Endometrial microvascular endothelial cells (primary cell): ENCODE data around the gene ZNF831. TPM values are rescaled to one million over a fixed set of nuclear protein-coding genes. Genes with fewer than 3 reads are reported as not detected.

ENCODE experiments used
- in situ Hi-C: cut with HindIII; loops from 2 replicates; pipeline ENCODE4 v1.10.0; 2017; ENCODE audit warnings: low sequenced_read_pairs, low pct_unique_long_range_greater_than_20kb; ENCODE audit errors: inconsistent ontology term
- total RNA-seq: library from RNA; depleted of rRNA; stranded (reverse); fragments of >200 nt; gene quantifications from one replicate; pipeline ENCODE4 v1.2.3, GENCODE V29; 2015; ENCODE audit errors: inconsistent ontology term

The ZNF831 gene
- total RNA-seq, 1 donor from 2014 or later, result not detected

DNA sequence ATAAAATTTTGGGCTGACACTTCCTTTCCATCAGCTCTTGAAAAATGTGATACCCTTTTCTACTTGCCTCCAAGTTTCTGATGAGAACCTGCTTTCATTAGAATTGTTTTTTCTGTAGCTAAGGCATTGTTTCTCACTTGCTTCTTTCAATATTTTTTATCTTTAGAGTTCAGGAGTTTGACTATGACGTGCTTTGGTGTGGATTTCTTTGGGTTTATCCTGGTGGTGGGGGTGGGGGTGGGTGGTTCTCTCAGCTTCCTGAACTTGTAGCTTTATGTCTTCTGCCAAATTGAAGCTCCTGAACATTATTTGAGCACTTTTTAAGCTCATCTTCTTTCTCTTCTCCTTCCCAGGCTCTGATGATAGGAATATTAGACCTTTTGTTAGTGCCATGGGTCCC lies 11.4 kb downstream of the ZNF831 start:
- in situ Hi-C loops, result no loop called here

DNA sequence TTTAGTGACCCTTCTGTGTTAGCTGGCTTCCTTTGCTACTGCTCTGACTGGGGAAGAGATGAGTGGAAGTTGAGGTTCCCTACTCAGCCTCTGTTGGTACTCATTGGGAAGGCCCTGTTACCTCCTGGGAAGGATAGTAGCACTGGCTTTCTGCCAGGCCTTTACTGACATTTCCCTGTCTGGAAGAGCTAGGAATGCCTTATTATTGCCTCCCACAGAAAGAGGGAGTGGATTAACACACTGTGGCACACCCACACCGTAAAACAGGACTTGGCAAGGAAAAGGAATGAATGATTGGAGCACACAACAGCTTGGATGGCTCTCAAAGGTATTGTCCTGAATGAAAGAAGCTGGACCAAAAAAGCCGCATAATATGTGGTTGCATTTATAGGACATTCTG lies 12.2 kb downstream of the ZNF831 start:
- in situ Hi-C loops, result no loop called here

DNA sequence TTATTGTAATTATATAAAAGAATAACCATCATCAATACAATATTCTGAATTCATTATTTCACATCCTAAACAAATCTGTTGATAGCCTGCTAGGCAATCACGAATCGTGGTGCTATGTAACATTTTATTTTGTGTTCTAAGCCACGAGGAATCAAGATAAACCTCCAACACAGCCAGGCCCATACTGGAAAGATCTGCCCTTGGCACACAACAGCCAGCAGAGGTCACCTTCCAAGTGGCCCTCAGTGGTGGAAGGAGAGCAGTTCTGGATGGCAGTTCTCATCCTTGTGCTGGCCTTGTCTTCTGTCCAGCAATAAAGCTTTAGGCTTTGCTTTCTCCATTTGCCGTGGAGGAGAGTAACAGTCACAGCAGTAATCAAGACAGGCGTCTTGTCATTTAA lies 13.2 kb downstream of the ZNF831 start:
- in situ Hi-C loops, result no loop called here

DNA sequence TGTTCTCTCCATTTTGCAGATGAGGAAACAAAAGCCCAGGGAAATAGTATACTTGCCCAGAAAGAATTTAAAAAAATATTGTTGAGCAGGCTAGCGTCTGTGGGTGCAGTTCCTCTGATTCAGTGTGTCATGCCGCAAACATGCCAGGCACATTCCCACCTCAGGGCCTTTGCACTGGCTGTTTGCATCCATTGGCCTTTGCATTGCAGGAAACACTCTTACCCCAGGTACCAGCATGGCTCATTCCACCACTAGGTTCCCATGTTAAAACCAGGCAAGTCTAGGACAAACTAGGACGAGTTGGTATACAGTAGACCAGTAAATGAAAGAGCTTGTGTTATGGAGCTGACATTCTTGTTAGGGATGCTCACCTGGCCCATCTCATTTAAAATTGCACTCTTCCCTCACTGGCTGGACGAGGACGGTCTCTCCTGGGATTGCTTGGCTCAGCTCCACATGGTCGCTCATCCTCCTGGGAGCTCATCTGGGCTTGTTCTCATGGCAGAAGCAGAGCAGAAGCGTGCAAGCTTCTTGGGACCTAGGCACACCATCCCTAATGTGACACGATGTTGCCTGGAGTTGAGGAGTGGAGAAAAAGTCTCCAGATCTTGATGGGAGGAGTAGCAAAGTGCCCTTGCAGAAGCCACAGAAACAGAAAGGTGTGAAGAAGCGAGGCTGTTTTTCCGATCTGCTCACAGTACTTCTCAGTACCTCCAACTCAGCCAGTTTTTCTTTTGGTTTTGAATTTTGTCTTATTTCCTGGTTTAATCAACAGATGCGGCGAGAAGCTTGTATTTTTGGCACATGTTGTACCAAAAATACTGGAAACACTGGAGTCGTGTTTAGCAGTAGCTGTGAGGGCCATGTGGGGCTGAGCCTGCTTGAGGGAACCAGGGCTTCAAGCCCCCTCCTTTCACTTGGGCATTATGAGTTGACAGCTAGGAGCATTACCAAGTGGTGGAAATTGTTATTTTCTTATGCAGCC lies 13.9 kb downstream of the ZNF831 start:
- in situ Hi-C loops, result no loop called here

DNA sequence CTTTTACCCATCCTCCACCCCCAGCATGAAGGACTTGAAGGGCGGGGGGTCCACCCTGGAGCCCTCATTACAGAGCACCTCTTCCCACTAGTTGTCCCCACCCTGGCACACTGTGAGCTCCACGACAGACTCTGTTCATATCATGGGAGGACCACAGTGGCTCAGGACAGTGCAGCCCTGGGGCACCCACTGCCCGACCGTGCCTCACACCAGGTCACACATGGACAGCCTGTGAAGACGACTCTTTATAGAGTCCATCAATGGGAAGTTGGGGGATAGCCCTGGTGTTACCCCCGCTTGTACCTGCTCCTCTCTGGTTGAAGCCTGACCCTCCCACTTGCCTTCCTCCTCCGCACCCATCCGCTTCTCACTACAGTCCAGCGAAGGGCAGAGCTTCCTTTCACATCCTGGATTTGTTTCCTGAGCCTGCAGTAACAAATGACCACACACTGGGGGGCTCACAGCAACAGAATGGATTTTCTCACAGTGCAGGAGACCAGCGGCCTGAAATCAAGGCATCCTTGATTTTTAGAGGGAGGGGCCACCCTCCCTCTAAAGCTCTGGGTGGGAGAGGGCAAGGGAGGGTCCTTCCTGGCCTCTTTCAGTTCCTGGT lies 15.5 kb downstream of the ZNF831 start:
- in situ Hi-C loops, result no loop called here

DNA sequence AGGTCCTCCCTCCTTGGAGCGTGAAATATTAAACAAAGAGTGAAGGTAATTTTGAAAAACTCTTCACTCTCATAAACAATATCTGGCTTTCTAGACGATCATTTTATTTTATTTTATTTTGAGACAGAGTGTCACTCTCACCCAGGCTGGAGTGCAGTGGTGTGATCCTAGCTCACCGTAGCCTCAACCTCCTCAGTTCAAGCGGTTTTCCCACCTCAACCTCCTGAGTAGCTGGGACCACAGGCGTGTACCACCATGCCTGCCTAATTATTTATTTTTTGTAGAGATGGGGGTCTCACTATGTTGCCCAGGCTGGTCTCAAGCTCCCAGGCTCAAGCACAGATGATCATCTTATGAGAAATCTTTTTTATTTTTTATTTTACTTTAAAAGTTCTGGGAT lies 16.4 kb downstream of the ZNF831 start:
- in situ Hi-C loops, result no loop called here

DNA sequence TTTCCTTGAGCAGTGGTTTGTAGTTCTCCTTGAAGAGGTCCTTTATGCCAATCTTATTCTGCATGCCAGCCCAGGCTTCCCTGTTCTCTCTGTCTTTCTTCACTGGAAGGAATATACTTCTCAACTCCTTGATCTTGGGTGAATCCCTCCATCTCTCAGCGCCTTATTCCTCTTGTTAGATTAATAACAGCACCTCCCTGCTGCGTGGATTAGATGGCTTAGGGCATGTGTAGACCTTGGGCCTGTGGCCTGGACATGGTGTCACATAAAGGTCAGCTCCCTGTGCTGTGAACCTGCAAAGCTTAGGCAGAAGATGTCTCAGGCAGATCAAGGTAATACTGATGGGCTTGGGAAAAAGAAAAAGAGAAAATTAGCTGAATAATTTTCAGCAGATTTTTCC lies 18.3 kb downstream of the ZNF831 start:
- in situ Hi-C loops, result no loop called here

DNA sequence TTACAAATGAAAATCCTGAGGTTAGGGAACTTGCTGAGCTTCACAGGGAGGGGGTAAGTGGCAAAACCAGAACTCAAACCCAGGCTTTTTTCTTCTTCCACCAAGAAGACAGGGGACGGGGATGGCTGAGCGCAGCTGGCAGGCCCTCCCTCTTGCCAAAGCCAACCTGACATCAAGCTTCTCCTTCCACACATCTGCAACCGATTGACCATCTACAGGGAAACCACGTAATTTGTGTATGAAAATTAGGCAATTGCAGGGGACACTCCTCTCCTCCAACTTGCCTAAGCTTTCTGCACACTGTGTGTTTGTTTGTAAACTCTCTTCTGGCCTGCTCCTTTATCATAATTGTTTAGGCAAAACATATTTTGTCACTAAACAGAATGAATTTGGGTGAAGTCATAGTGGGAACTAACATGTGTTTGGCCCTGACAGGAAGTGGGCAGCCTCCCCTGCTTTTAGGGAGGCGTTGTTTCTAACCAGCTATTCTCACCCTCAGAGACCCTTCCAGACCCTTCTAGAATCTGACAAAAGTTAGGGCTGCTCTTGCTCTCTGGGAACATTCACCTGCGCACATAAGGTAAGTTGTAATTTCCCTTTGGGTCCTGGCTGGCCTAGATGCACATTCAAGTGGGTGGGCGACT lies 18.9 kb downstream of the ZNF831 start:
- in situ Hi-C loops, result no loop called here

DNA sequence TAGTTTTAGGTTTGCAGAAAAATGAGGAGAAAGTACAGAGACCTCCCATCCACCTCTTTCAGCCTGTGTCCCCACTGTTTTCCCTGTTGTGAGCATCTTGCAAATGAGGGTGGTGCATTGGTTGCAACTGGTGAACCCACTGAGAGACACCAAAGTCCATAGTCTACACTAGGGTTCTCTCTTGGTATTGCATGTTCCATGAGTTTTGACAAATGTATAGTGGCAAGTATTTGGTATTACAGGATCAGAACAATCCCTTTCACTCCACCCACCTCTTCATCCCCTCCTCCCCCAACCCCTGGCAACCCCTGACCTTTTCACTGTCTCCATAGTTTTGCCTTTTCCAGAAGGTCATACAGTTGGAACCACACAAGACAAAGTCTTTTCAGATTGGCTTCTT lies 20.1 kb downstream of the ZNF831 start:
- in situ Hi-C loops, result no loop called here

DNA sequence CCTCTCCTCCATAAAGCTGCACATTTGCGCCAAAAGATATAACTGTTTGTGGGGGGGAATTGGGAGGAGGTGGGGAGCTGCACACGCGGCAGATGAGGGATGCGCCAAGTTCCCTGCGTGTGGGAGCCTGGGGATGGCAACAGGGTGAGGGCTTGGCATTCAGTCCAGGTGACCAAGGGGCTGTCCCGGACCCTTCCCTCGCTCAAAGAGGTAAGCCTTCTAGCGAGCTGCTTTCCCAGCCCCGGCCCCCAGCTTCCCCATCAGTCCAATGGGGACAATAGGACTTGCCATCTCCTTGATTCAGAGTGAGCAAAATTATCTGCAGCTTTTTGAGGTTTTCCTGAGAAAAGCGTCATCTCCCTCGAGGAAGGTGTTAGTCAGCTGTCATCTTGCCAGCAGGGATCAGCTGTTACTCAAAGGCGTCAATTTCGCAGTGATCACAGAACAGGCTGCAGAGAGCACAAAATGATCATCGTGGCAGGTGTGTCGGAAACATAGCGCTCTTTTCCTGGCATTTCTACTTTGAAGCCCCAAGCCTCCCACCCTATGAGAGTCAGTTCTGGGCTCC lies 21.3 kb downstream of the ZNF831 start:
- in situ Hi-C loops, result no loop called here

DNA sequence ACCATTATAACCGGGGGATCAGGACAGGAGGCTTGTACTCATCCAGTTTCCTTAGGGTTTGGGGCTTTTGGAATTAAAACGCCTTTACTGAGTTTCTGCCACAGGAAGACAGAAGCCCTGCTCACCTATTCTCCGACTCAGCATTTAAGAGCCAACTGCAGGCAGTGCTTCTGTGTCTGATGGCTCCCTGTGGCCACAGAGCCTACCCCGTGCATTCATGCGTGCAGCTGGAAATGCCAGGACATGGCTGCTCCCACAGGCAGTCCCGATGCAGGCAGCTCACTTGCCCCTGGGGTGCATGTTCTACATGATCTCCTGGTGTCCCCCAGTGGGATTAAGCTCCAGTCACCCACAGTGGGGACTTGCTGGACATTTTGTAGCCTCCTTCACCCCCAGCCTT lies 22.2 kb downstream of the ZNF831 start:
- in situ Hi-C loops, result no loop called here

DNA sequence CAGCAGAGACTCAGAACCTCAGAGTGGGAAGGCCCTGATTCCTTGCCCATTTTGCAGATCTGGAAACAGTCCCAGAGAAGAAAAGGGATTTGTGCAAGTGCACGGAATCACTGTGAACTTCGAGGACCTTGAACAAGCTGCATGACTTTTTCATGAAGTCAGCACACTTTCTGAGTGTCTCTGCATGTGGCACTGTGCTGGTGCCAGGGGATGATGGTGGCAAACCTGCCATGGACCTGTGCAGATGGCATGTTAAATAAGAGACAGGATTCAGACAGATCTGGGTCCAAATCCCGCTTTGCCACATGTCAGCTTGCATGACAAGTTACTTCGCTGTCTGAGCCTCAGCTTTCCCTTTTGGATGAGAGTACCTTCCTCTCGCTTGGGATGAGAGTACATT lies 26.8 kb downstream of the ZNF831 start:
- in situ Hi-C loops, result no loop called here

DNA sequence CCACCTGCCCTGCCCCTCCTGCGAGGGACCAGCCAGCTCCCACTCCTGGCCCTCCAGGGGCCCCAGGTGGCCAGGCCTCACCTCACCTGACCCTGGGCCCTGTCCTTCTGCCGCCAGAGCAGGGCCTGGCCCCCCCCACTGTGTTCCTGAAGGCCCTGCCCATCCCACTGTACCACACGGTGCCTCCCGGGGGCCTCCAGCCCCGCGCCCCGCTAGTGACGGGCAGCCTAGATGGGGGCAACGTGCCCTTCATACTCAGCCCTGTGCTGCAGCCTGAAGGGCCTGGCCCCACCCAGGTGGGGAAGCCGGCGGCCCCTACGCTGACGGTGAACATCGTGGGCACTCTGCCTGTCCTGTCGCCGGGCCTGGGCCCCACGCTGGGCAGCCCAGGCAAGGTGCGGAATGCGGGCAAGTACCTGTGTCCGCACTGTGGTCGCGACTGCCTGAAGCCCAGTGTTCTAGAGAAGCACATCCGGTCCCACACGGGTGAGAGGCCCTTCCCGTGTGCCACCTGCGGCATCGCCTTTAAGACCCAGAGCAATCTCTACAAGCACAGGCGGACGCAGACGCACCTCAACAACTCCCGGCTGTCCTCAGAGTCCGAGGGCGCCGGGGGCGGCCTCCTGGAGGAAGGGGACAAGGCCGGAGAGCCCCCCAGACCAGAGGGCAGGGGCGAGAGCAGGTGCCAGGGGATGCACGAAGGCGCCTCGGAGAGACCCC lies 27.6 kb downstream of the ZNF831 start:
- in situ Hi-C loops, result no loop called here

DNA sequence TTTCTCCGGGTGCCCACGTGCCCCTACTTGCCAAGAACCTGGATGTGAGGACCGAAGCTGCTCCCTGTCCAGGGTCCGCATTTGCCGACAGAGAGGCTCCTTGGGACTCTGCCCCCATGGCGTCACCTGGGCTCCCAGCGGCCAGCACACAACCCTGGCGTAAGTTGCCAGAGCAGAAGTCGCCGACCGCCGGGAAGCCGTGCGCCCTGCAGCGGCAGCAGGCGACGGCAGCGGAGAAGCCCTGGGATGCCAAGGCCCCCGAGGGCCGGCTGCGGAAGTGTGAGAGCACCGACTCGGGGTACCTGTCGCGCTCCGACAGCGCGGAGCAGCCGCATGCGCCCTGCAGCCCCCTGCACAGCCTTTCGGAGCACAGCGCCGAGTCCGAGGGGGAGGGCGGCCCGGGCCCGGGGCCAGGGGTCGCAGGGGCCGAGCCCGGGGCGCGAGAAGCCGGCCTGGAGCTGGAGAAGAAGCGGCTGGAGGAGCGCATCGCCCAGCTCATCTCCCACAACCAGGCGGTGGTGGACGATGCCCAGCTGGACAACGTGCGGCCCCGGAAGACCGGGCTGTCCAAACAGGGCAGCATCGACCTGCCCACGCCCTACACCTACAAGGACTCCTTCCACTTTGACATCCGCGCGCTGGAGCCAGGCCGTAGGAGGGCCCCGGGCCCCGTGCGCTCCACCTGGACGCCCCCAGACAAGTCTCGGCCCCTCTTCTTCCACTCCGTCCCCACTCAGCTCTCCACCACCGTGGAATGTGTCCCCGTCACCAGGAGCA lies 28.3 kb downstream of the ZNF831 start:
- in situ Hi-C loops, result no loop called here

DNA sequence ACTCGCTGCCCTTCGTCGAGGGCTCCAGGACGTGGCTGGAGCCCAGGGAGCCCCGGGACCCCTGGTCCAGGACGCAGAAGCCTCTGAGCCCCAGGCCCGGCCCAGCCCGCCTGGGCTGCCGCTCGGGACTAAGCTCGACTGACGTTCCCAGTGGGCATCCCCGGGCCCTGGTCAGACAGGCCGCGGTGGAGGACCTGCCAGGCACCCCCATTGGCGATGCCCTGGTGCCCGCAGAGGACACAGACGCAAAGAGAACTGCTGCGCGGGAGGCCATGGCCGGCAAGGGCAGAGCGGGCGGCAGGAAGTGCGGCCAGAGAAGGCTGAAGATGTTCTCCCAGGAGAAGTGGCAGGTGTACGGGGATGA lies 28.9 kb downstream of the ZNF831 start:
- in situ Hi-C loops, result no loop called here

DNA sequence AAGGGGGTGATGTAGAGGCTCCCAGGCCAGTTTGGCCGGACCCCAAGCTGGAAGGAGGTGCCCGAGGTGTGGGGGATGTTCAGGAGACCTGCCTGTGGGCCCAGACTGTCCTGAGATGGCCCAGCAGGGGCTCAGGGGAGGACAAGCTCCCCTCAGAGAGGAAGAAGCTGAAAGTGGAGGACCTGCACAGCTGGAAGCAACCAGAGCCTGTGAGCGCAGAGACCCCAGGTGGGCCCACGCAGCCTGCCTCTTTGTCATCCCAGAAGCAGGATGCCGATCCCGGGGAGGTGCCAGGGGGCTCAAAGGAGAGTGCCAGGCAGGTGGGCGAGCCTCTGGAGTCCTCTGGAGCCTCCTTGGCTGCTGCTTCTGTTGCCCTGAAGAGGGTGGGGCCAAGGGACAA lies 29.7 kb downstream of the ZNF831 start:
- in situ Hi-C loops, result no loop called here

DNA sequence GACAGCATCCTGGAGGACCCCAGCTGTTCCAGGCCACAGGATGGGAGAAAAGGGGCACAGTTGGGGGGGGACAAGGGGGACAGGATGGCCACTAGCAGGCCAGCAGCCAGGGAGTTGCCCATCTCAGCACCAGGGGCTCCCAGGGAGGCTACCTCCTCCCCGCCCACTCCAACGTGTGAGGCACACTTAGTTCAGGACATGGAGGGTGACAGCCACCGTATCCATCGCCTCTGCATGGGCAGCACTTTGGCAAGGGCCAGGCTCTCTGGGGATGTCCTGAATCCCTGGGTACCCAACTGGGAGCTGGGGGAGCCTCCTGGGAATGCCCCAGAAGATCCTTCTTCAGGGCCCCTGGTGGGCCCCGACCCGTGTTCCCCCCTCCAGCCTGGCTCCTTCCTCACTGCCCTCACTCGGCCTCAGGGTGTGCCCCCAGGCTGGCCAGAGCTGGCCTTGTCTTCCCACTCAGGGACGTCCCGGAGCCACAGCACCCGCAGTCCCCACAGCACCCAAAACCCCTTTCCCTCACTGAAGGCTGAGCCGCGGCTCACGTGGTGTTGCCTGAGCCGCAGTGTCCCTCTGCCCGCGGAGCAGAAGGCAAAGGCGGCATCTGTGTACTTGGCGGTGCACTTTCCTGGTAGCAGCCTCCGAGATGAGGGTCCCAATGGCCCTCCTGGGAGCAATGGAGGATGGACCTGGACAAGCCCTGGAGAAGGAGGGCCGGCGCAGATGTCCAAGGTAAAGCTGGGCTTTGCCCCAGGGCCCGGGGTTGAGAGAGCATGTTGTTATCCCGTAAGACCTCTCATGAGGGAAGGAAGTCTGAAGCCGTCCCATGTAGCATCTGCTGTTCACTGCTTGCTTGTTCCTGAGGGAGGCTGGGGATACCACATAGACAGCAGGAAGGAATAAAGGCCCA lies 30.7 kb downstream of the ZNF831 start:
- in situ Hi-C loops, result no loop called here
